SK-N-SH (cell line): ENCODE results near the gene LRRIQ3. TPM values are rescaled to one million over a fixed set of nuclear protein-coding genes. Genes with fewer than 3 reads are reported as not detected.

Experiments
- CTCF ChIA-PET: fragments of 300-600, 350-600 bp; formaldehyde crosslinking; extraction: SDS; loops from one replicate; lab custom pipeline; 2021; lab: Yijun Ruan, JAX
- POLR2A ChIA-PET: fragments of 350-600 bp; sonication (Branson Sonifier 250); formaldehyde crosslinking; extraction: SDS; loops from one replicate; lab custom pipeline; 2020; ENCODE audit warnings: antibody characterized with exemption, inconsistent platforms; lab: Yijun Ruan, JAX
- DNase-seq: peaks from one replicate; pipeline ENCODE4 v3.0.0; 2012
- H2AFZ ChIP-seq: fragments of 200-600 bp; sonication (generic); 2 replicates; pipeline ENCODE4 v1.8.1; 2016; ENCODE audit warnings: antibody characterized with exemption, mild to moderate bottlenecking, low read depth
- H3F3A ChIP-seq: fragments of 200-600 bp; sonication (generic); replicated peaks from 2 replicates; pipeline ENCODE3; 2016; ENCODE audit warnings: antibody characterized with exemption, mild to moderate bottlenecking; ENCODE audit not compliant: insufficient read depth
- H3K27ac ChIP-seq, 2 experiments: fragments of 200-500 bp in 1 of 2; fragments of 200-600 bp in 1 of 2; sonication (Bioruptor generic) in 1 of 2; sonication (generic), shearing (Covaris generic) in 1 of 2; 2 replicates each; pipeline versions ENCODE4 v1.5.1 to v1.6.1; 2014 to 2016; ENCODE audit warnings: low read depth in 2 of 2, inconsistent platforms in 1 of 2, low read length in 1 of 2, mild to moderate bottlenecking in 1 of 2, mixed read lengths in 1 of 2
- H3K27me3 ChIP-seq: fragments of 200-600 bp; sonication (generic), shearing (Covaris generic); 2 replicates; pipeline ENCODE4 v1.6.1; 2016; ENCODE audit warnings: mixed run types; ENCODE audit not compliant: insufficient read depth
- H3K36me3 ChIP-seq, 2 experiments: fragments of 200-500 bp in 1 of 2; fragments of 200-600 bp in 1 of 2; sonication (Bioruptor generic) in 1 of 2; sonication (generic) in 1 of 2; replicated peaks in 1 of 2; 2 replicates each; pipeline versions ENCODE3 to v1.5.1; 2014 to 2016; ENCODE audit warnings: low read length in 1 of 2, mild to moderate bottlenecking in 1 of 2; ENCODE audit not compliant: insufficient read depth in 2 of 2, control insufficient read depth in 1 of 2
- H3K4me1 ChIP-seq, 2 experiments: fragments of 200-500 bp in 1 of 2; fragments of 200-600 bp in 1 of 2; sonication (Bioruptor generic) in 1 of 2; sonication (generic), shearing (Covaris generic) in 1 of 2; 2 replicates each; pipeline versions ENCODE4 v1.5.1 to v1.6.1; 2014 to 2016; ENCODE audit warnings: low read depth in 1 of 2, low read length in 1 of 2, mixed run types in 1 of 2; ENCODE audit not compliant: insufficient read depth in 2 of 2, control insufficient read depth in 1 of 2
- H3K4me2 ChIP-seq: fragments of 200-600 bp; sonication (generic), shearing (Covaris generic); 2 replicates; pipeline ENCODE4 v1.6.1; 2017; ENCODE audit warnings: mixed run types
- H3K4me3 ChIP-seq, 2 experiments: fragments of 200-500 bp in 1 of 2; fragments of 200-600 bp in 1 of 2; sonication (Bioruptor generic) in 1 of 2; sonication (generic), shearing (Covaris generic) in 1 of 2; 2 replicates each; pipeline versions ENCODE4 v1.5.1 to v1.8.1; 2014 to 2016; ENCODE audit warnings: low read depth in 2 of 2, inconsistent platforms in 1 of 2, low read length in 1 of 2, mild to moderate bottlenecking in 1 of 2, mixed read lengths in 1 of 2, moderate library complexity in 1 of 2
- H3K79me2 ChIP-seq: fragments of 200-600 bp; sonication (generic); 2 replicates; pipeline ENCODE4 v1.8.1; 2017; ENCODE audit warnings: mild to moderate bottlenecking; ENCODE audit not compliant: insufficient read depth
- H3K9ac ChIP-seq: fragments of 200-600 bp; sonication (generic); 2 replicates; pipeline ENCODE4 v1.6.1; 2017; ENCODE audit warnings: mixed run types
- H3K9me2 ChIP-seq: fragments of 200-600 bp; sonication (generic); 2 replicates; pipeline ENCODE4 v1.6.1; 2017; ENCODE audit warnings: mixed run types
- H3K9me3 ChIP-seq: fragments of 200-600 bp; sonication (generic); 2 replicates; pipeline ENCODE4 v1.6.1; 2017; ENCODE audit warnings: mixed run types, mild to moderate bottlenecking, moderate library complexity
- H4K20me1 ChIP-seq: fragments of 200-600 bp; sonication (generic); 2 replicates; pipeline ENCODE4 v1.6.1; 2017; ENCODE audit warnings: mild to moderate bottlenecking, mixed run types; ENCODE audit not compliant: insufficient read depth
- ELF1 ChIP-seq: IDR thresholded peaks from 2 replicates; pipeline ENCODE4 v1.4.0; 2012
- EP300 ChIP-seq, 2 experiments: IDR thresholded peaks; 2 replicates each; pipeline versions ENCODE4 v1.4.0 to v1.6.1; 2012; ENCODE audit warnings: borderline replicate concordance in 1 of 2, low read depth in 1 of 2, low read length in 1 of 2
- EZH2phosphoT487 ChIP-seq: fragments of 200-600 bp; sonication (generic); IDR thresholded peaks from 2 replicates; pipeline ENCODE4 v1.6.1; 2017; ENCODE audit warnings: low read depth, mixed run types, mild to moderate bottlenecking, antibody characterized with exemption, moderate library complexity, borderline replicate concordance
- FOXJ3 ChIP-seq: sonication (generic); formaldehyde crosslinking; IDR thresholded peaks from 2 replicates; pipeline ENCODE4 v1.5.1; 2020; ENCODE audit warnings: mild to moderate bottlenecking, missing genetic modification reagents
- FOXM1 ChIP-seq: IDR thresholded peaks from 2 replicates; pipeline ENCODE4 v1.4.0; 2012; ENCODE audit warnings: low read depth, mild to moderate bottlenecking
- GABPA ChIP-seq: IDR thresholded peaks from 2 replicates; pipeline ENCODE4 v1.4.0; 2012; ENCODE audit warnings: low read depth, mild to moderate bottlenecking
- GATA2 ChIP-seq: sonication (generic); formaldehyde crosslinking; IDR thresholded peaks from 2 replicates; pipeline ENCODE4 v1.5.0; 2020; ENCODE audit warnings: mild to moderate bottlenecking, missing genetic modification reagents
- MAX ChIP-seq: IDR thresholded peaks from 2 replicates; pipeline ENCODE4 v1.4.0; 2012; ENCODE audit warnings: low read depth
- NFIC ChIP-seq: IDR thresholded peaks from 2 replicates; pipeline ENCODE4 v1.4.0; 2012; ENCODE audit warnings: borderline replicate concordance
- RAD21 ChIP-seq: IDR thresholded peaks from 2 replicates; pipeline ENCODE4 v1.6.1; 2012; ENCODE audit warnings: mild to moderate bottlenecking, low read length
- RCOR1 ChIP-seq: fragments of 150-350 bp; IDR thresholded peaks from 2 replicates; pipeline ENCODE4 v1.6.1; 2017; ENCODE audit warnings: antibody characterized with exemption, low read length
- REST ChIP-seq: IDR thresholded peaks from 2 replicates; pipeline ENCODE4 v1.6.1; 2012; ENCODE audit warnings: mild to moderate bottlenecking, low read depth, low read length, moderate library complexity
- SIN3A ChIP-seq: IDR thresholded peaks from 2 replicates; pipeline ENCODE4 v1.6.1; 2012; ENCODE audit warnings: low read depth, mild to moderate bottlenecking, low read length, moderate library complexity, borderline replicate concordance
- SMC3 ChIP-seq: IDR thresholded peaks from 2 replicates; pipeline ENCODE4 v1.6.1; 2012; ENCODE audit warnings: low read depth, low read length, improper control_type of control experiment
- USF1 ChIP-seq: IDR thresholded peaks from 2 replicates; pipeline ENCODE4 v1.4.0; 2012; ENCODE audit warnings: low read depth, borderline replicate concordance
- USF2 ChIP-seq: fragments of 150-350 bp; IDR thresholded peaks from 2 replicates; pipeline ENCODE4 v1.6.1; 2017; ENCODE audit warnings: antibody characterized with exemption, low read length, low read depth, borderline replicate concordance
- WGBS: methylation state at CpG from one replicate; pipeline ENCODE4 v1.1.6; 2017; ENCODE audit warnings: low lambda C conversion rate; 5-methylcytosine and 5-hydroxymethylcytosine counted together
- polyA plus RNA-seq, 3 experiments: library from polyadenylated mRNA; depleted of rRNA; stranded (reverse); fragments of >200 nt; gene quantifications; 2 replicates each; pipeline ENCODE4 v1.2.3, GENCODE V29; 2012

The LRRIQ3 gene
- polyA plus RNA-seq, 1 of the 3 experiments (the other 2 are of a cell fraction) = 0.56 TPM

- TF ChIP-seq MAX = no peak
- TF ChIP-seq FOXM1 = no peak
- no peak for TF ChIP-seq REST
- TF ChIP-seq GABPA = no peak
- no peak for TF ChIP-seq EZH2phosphoT487
- TF ChIP-seq RCOR1 = no peak
- no peak for TF ChIP-seq EP300 (IDR thresholded peaks at IDR 0.05; ENCODE audit: borderline replicate concordance in 1 of 2, low read depth in 1 of 2, low read length in 1 of 2)
- TF ChIP-seq NFIC = no peak
- TF ChIP-seq USF2 = no peak
- no peak for TF ChIP-seq FOXJ3 (CRISPR knock-in tag)
- TF ChIP-seq ELF1 = no peak
- no peak for TF ChIP-seq USF1
- TF ChIP-seq SMC3 = no peak
- no peak for TF ChIP-seq GATA2 (CRISPR knock-in tag)
- TF ChIP-seq RAD21 = no peak
- no peak for TF ChIP-seq SIN3A
- Histone ChIP-seq H3K9me3 (no peaks in the 10 kb centered on the region), H3K79me2 (no peaks in the 10 kb centered on the region), H4K20me1 (no peaks in the 10 kb centered on the region), H3K36me3 (no peaks in the 10 kb centered on the region), H3K27me3 (no peaks in the 10 kb centered on the region), H3K4me3 (no peak overlapping the region), H3K4me1 (no peaks in the 10 kb centered on the region), H3K27ac (no peak overlapping the region), H3K4me2 (no peak overlapping the region; the same call in 1 of the 2 replicates), H3K9me2 (no peaks in the 10 kb centered on the region), H2AFZ (no peak overlapping the region), H3K9ac (no peak overlapping the region), H3F3A (no peaks in the 10 kb centered on the region)
- DNase-seq = no peak
- CTCF ChIA-PET = no interaction called here
- POLR2A ChIA-PET = no interaction called here
- 72% methylated on average over 7 of the region's 7 CpGs for WGBS
Measured at GRCh38 chr1:74010206-74010605, 187.8 kb downstream of the LRRIQ3 start.
